Ectodermal cell (in vitro differentiated cells): ENCODE measurements around the gene ACMSD.
"Not testable (repeated sequence)": the region's sequence is repeated elsewhere in the genome, so short reads cannot be mapped to it uniquely, and the experiment has no call there.

ENCODE experiments used
- H3K27ac ChIP-seq: 2 replicates; pipeline ENCODE4 v1.7.0; 2013; ENCODE audit warnings: mild to moderate bottlenecking, low read depth, low read length; ENCODE audit not compliant: insufficient read depth, poor library complexity, severe bottlenecking
- H3K27me3 ChIP-seq: 2 replicates; pipeline ENCODE4 v1.7.0; 2013; ENCODE audit warnings: mild to moderate bottlenecking, low read length; ENCODE audit not compliant: insufficient read depth, control insufficient read depth, poor library complexity, severe bottlenecking
- H3K36me3 ChIP-seq: one replicate; pipeline ENCODE4 v1.7.0; 2013; ENCODE audit warnings: low read length; ENCODE audit not compliant: control insufficient read depth, insufficient read depth
- H3K4me1 ChIP-seq: one replicate; pipeline ENCODE4 v1.7.0; 2013; ENCODE audit warnings: low read length; ENCODE audit not compliant: control insufficient read depth, insufficient read depth
- H3K4me3 ChIP-seq: 2 replicates; pipeline ENCODE4 v1.7.0; 2013; ENCODE audit warnings: low read depth, low read length, control low read depth; ENCODE audit not compliant: insufficient read depth
- H3K9me3 ChIP-seq: 2 replicates; pipeline ENCODE4 v1.7.0; 2013; ENCODE audit warnings: mild to moderate bottlenecking, low read length, moderate library complexity; ENCODE audit not compliant: control insufficient read depth
- WGBS, 2 experiments: methylation state at CpG; one replicate each; pipeline ENCODE4 v1.1.7; 2013; ENCODE audit warnings: missing lambda C conversion rate in 2 of 2; 5-methylcytosine and 5-hydroxymethylcytosine counted together

ACMSD gene

GRCh38 chr2:134818321-134818720 lies 20.1 kb upstream of the ACMSD start:
- H3K4me1 ChIP-seq: no peaks in the 10 kb centered on the region
- H3K27ac ChIP-seq: no peak overlapping the region
- H3K27me3 ChIP-seq: no peaks in the 10 kb centered on the region
- no peaks in the 10 kb centered on the region for H3K36me3 ChIP-seq
- no peak overlapping the region for H3K4me3 ChIP-seq
- 95% methylated on average over 5 of the region's 5 CpGs for WGBS, 2 experiments
- no peaks in the 10 kb centered on the region for H3K9me3 ChIP-seq

- Histone ChIP-seq H3K27me3 (no peaks in the 10 kb centered on the region), H3K4me3 (no peak overlapping the region), H3K27ac (no peak overlapping the region), H3K4me1 (no peaks in the 10 kb centered on the region), H3K36me3 (no peaks in the 10 kb centered on the region), H3K9me3 (no peaks in the 10 kb centered on the region)
- 94 to 96% methylated on average over 2 of the region's 2 CpGs for WGBS, 2 experiments
Measured at GRCh38 chr2:134819334-134819733, 19.1 kb upstream of the ACMSD start.

- Histone ChIP-seq H3K4me1 (no peaks in the 10 kb centered on the region), H3K36me3 (no peaks in the 10 kb centered on the region), H3K27ac (no peak overlapping the region), H3K27me3 (no peaks in the 10 kb centered on the region), H3K4me3 (no peak overlapping the region), H3K9me3 (no peaks in the 10 kb centered on the region)
- 83 to 91% methylated on average over 2 of the region's 2 CpGs for WGBS, 2 experiments
Measured at GRCh38 chr2:134823431-134823830, 15.0 kb upstream of the ACMSD start.

- no peaks in the 10 kb centered on the region for H3K36me3 ChIP-seq
- WGBS, 2 experiments: 90 to 96% methylated on average over 2 of the region's 2 CpGs
- H3K4me1 ChIP-seq: no peaks in the 10 kb centered on the region
- H3K4me3 ChIP-seq: no peak overlapping the region
- no peak overlapping the region for H3K27ac ChIP-seq
- H3K27me3 ChIP-seq: no peaks in the 10 kb centered on the region
- no peaks in the 10 kb centered on the region for H3K9me3 ChIP-seq
Measured at GRCh38 chr2:134823832-134824231, 14.6 kb upstream of the ACMSD start.

- not testable (repeated sequence) for H3K4me1 ChIP-seq, H3K36me3 ChIP-seq, H3K27ac ChIP-seq, H3K9me3 ChIP-seq, H3K27me3 ChIP-seq, H3K4me3 ChIP-seq
- 71 to 75% methylated on average over 9 to 13 of the region's 13 CpGs for WGBS, 2 experiments
Measured at GRCh38 chr2:134825716-134826115, 12.7 kb upstream of the ACMSD start.

- no peaks in the 10 kb centered on the region for H3K36me3 ChIP-seq
- no peaks in the 10 kb centered on the region for H3K4me1 ChIP-seq
- H3K4me3 ChIP-seq: no peak overlapping the region
- WGBS, 2 experiments: 100% methylated on average over 1 of the region's 1 CpG
- H3K27me3 ChIP-seq: no peaks in the 10 kb centered on the region
- no peak overlapping the region for H3K27ac ChIP-seq
- no peaks in the 10 kb centered on the region for H3K9me3 ChIP-seq
Measured at GRCh38 chr2:134835471-134835870, 2.9 kb upstream of the ACMSD start.

- Histone ChIP-seq H3K9me3 (no peaks in the 10 kb centered on the region), H3K27me3 (no peaks in the 10 kb centered on the region), H3K4me1 (no peaks in the 10 kb centered on the region), H3K36me3 (no peaks in the 10 kb centered on the region), H3K27ac (no peak overlapping the region), H3K4me3 (no peak overlapping the region)
- 88 to 93% methylated on average over 2 of the region's 2 CpGs for WGBS, 2 experiments
Measured at GRCh38 chr2:134836986-134837385, 1.4 kb upstream of the ACMSD start.

GRCh38 chr2:134839649-134840048 lies 1.2 kb downstream of the ACMSD start:
- Histone ChIP-seq H3K36me3 (no peaks in the 10 kb centered on the region), H3K4me1 (no peaks in the 10 kb centered on the region), H3K9me3 (no peaks in the 10 kb centered on the region), H3K4me3 (no peak overlapping the region), H3K27ac (no peak overlapping the region), H3K27me3 (no peaks in the 10 kb centered on the region)
- 82 to 94% methylated on average over 1 to 2 of the region's 2 CpGs for WGBS, 2 experiments

GRCh38 chr2:134842930-134843490 lies 4.6 kb downstream of the ACMSD start:
- no peaks in the 10 kb centered on the region for H3K27me3 ChIP-seq
- H3K36me3 ChIP-seq: no peaks in the 10 kb centered on the region
- H3K4me3 ChIP-seq: no peak overlapping the region
- WGBS, 2 experiments: 77 to 89% methylated on average over 1 to 2 of the region's 2 CpGs
- no peak overlapping the region for H3K27ac ChIP-seq
- H3K9me3 ChIP-seq: no peaks in the 10 kb centered on the region
- H3K4me1 ChIP-seq: no peaks in the 10 kb centered on the region

- H3K4me3 ChIP-seq: no peak overlapping the region
- no peaks in the 10 kb centered on the region for H3K36me3 ChIP-seq
- H3K27ac ChIP-seq: no peak overlapping the region
- H3K27me3 ChIP-seq: no peaks in the 10 kb centered on the region
- WGBS, 2 experiments: 100% methylated on average over 2 of the region's 4 CpGs
- no peaks in the 10 kb centered on the region for H3K9me3 ChIP-seq
- H3K4me1 ChIP-seq: no peaks in the 10 kb centered on the region
Measured at GRCh38 chr2:134843968-134844367, 5.6 kb downstream of the ACMSD start.

GRCh38 chr2:134845028-134845427 lies 6.6 kb downstream of the ACMSD start:
- Histone ChIP-seq H3K36me3 (no peaks in the 10 kb centered on the region), H3K9me3 (no peaks in the 10 kb centered on the region), H3K27ac (no peak overlapping the region), H3K4me1 (no peaks in the 10 kb centered on the region), H3K27me3 (no peaks in the 10 kb centered on the region), H3K4me3 (no peak overlapping the region)
- 93 to 97% methylated on average over 2 of the region's 2 CpGs for WGBS, 2 experiments
